ENCODE data around the gene CADM1.

CADM1 gene

DNA sequence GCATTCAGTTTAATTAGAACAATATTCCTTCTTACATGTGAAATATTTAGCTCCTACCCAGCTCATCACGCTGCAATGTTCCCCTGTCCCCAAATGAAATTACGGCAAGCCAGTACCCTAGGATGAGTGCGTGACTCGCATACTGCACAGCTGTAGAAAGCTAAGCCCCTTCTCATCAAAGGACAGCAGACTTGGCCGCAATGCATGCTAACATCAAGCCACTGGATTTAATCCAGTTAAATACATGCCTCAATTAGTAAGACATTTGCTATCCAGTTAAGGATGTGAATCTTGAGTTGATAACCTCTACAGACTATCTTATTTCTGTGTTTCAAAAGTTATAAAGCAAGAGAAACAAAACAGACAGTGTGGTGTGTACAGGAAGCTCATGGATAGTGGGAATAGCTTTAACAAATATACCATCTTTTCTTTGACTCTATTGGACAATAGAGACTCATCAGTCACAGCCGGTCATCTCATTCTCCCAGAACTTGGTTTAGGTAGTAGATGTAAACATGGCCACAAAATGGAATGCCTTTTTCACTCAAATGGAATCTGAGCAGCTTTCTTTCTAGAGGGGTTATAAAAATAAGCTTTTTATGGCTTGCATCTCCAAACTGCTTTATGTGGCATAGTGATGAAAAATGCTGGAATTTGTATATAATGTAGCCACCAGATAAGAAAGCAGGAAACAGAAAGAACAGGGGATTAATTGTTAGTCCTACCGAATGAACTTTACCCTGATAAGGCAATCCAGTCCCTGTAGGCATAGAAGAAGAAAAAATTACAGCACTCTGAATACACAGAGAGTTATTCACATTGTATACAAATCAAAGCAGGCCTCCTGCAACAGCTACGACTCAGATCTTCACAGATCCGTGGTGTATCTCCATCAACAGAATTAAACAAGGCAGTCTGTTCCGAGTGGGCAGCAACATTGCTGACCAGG lies 224.1 kb downstream of the CADM1 start:
- Histone ChIP-seq H3K27ac (ENCODE audit: low read depth, low read length) (no peak overlapping the region), H3K9me2 (replicated peaks; ENCODE audit: control insufficient read depth, low read length) (no peaks in the 10 kb centered on the region), H4K20me1 (ENCODE audit: control insufficient read depth, insufficient read depth, low read depth, low read length) (no peaks in the 10 kb centered on the region), H3K9me3 (ENCODE audit: control insufficient read depth, insufficient read depth, low read length) (no peaks in the 10 kb centered on the region), H3K4me3 (ENCODE audit: low read length) (no peak overlapping the region), H3F3A (ENCODE audit: control insufficient read depth, insufficient read depth) (no peaks in the 10 kb centered on the region), H3K27me3 (ENCODE audit: control insufficient read depth, low read length) (no peaks in the 10 kb centered on the region), H3K4me1 (ENCODE audit: control insufficient read depth, low read length) (no peaks in the 10 kb centered on the region), H3K79me2 (ENCODE audit: control insufficient read depth, low read length) (no peaks in the 10 kb centered on the region), H3K4me2 (ENCODE audit: low read length) (no peak overlapping the region), H3K36me3 (ENCODE audit: control insufficient read depth, low read length) (no peaks in the 10 kb centered on the region)
- no peak for TF ChIP-seq EZH2phosphoT487 (IDR thresholded peaks at IDR 0.05; ENCODE audit: borderline replicate concordance, low read length)
- TF ChIP-seq, protein P1, sequence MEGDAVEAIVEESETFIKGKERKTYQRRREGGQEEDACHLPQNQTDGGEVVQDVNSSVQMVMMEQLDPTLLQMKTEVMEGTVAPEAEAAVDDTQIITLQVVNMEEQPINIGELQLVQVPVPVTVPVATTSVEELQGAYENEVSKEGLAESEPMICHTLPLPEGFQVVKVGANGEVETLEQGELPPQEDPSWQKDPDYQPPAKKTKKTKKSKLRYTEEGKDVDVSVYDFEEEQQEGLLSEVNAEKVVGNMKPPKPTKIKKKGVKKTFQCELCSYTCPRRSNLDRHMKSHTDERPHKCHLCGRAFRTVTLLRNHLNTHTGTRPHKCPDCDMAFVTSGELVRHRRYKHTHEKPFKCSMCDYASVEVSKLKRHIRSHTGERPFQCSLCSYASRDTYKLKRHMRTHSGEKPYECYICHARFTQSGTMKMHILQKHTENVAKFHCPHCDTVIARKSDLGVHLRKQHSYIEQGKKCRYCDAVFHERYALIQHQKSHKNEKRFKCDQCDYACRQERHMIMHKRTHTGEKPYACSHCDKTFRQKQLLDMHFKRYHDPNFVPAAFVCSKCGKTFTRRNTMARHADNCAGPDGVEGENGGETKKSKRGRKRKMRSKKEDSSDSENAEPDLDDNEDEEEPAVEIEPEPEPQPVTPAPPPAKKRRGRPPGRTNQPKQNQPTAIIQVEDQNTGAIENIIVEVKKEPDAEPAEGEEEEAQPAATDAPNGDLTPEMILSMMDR (IDR thresholded peaks at IDR 0.05; ENCODE audit: low read depth, low read length, poor library complexity, severe bottlenecking): no peak

DNA sequence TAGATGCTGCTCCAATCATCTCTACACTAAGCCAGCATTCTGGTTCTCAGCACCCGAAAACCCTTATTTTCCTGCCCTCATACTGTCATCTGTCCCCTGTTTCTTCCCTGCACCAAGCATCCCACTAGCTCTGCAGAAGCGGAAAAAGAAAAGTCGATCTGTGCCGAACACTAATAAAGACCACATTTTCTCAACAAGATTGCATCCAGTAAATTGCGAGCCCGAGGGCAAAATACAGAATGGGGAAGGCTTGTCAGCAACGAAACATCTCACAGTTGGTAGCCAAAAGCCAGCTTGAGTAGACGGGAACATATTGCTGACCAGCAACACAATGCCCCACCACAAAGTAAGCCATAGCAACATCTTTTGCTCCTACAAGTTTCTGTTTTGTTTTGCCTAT lies 227.4 kb downstream of the CADM1 start:
- Histone ChIP-seq H3K36me3 (ENCODE audit: control insufficient read depth, low read length) (no peaks in the 10 kb centered on the region), H3K27me3 (ENCODE audit: control insufficient read depth, low read length) (no peaks in the 10 kb centered on the region), H3K27ac (ENCODE audit: low read depth, low read length) (no peak overlapping the region), H3K4me3 (ENCODE audit: low read length) (no peak overlapping the region), H3K9me3 (ENCODE audit: control insufficient read depth, insufficient read depth, low read length) (no peaks in the 10 kb centered on the region), H4K20me1 (ENCODE audit: control insufficient read depth, insufficient read depth, low read depth, low read length) (no peaks in the 10 kb centered on the region), H3K79me2 (ENCODE audit: control insufficient read depth, low read length) (no peaks in the 10 kb centered on the region), H3K4me1 (ENCODE audit: control insufficient read depth, low read length) (no peaks in the 10 kb centered on the region), H3K9me2 (replicated peaks; ENCODE audit: control insufficient read depth, low read length) (no peaks in the 10 kb centered on the region), H3F3A (ENCODE audit: control insufficient read depth, insufficient read depth) (no peaks in the 10 kb centered on the region), H3K4me2 (ENCODE audit: low read length) (no peak overlapping the region)
- TF ChIP-seq EZH2phosphoT487 (IDR thresholded peaks at IDR 0.05; ENCODE audit: borderline replicate concordance, low read length): no peak
- TF ChIP-seq, protein P1 (IDR thresholded peaks at IDR 0.05; ENCODE audit: low read depth, low read length, poor library complexity, severe bottlenecking): no peak

DNA sequence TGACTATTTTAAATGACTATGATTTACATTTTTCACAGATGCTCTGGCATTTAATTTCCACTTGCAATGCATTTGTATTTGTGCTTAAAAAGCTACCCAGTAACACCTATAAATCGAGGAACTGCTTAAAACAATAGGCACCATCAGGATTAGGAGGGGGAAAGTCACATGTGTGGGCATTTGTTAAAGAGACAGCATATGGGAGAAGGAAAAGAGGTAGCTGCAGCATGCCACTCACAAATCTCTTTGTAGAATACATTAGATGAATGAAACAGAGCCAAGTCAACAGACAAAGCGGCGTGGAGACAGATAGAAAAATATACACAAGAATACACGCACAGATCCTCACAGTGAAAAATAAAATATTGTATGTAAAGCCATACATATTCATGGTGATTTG lies 228.0 kb downstream of the CADM1 start:
- H3K9me2 ChIP-seq (replicated peaks; ENCODE audit: control insufficient read depth, low read length): no peaks in the 10 kb centered on the region
- TF ChIP-seq, protein P1 (IDR thresholded peaks at IDR 0.05; ENCODE audit: low read depth, low read length, poor library complexity, severe bottlenecking): no peak
- TF ChIP-seq EZH2phosphoT487 (IDR thresholded peaks at IDR 0.05; ENCODE audit: borderline replicate concordance, low read length): no peak
- H3K4me3 ChIP-seq (ENCODE audit: low read length): no peak overlapping the region

More for the DNA sequence above, 228.0 kb downstream of the CADM1 start:
- H3K4me1 ChIP-seq (ENCODE audit: control insufficient read depth, low read length): no peaks in the 10 kb centered on the region
- H3F3A ChIP-seq (ENCODE audit: control insufficient read depth, insufficient read depth): no peaks in the 10 kb centered on the region
- H3K27me3 ChIP-seq (ENCODE audit: control insufficient read depth, low read length): no peaks in the 10 kb centered on the region
- H3K4me2 ChIP-seq (ENCODE audit: low read length): no peak overlapping the region
- no peaks in the 10 kb centered on the region for H4K20me1 ChIP-seq (ENCODE audit: control insufficient read depth, insufficient read depth, low read depth, low read length)
- no peaks in the 10 kb centered on the region for H3K36me3 ChIP-seq (ENCODE audit: control insufficient read depth, low read length)
- H3K79me2 ChIP-seq (ENCODE audit: control insufficient read depth, low read length): no peaks in the 10 kb centered on the region
- H3K27ac ChIP-seq (ENCODE audit: low read depth, low read length): no peak overlapping the region
- no peaks in the 10 kb centered on the region for H3K9me3 ChIP-seq (ENCODE audit: control insufficient read depth, insufficient read depth, low read length)
